GM18502 (cell line): ENCODE results near the gene UBL7.

ENCODE experiments used
- ATAC-seq: cut with Tn5 transposase; IDR thresholded peaks from one replicate; pipeline ENCODE4 v1.9.1; 2021; ENCODE audit warnings: mild to moderate bottlenecking; ENCODE audit not compliant: unreplicated experiment, poor library complexity

UBL7 gene

DNA sequence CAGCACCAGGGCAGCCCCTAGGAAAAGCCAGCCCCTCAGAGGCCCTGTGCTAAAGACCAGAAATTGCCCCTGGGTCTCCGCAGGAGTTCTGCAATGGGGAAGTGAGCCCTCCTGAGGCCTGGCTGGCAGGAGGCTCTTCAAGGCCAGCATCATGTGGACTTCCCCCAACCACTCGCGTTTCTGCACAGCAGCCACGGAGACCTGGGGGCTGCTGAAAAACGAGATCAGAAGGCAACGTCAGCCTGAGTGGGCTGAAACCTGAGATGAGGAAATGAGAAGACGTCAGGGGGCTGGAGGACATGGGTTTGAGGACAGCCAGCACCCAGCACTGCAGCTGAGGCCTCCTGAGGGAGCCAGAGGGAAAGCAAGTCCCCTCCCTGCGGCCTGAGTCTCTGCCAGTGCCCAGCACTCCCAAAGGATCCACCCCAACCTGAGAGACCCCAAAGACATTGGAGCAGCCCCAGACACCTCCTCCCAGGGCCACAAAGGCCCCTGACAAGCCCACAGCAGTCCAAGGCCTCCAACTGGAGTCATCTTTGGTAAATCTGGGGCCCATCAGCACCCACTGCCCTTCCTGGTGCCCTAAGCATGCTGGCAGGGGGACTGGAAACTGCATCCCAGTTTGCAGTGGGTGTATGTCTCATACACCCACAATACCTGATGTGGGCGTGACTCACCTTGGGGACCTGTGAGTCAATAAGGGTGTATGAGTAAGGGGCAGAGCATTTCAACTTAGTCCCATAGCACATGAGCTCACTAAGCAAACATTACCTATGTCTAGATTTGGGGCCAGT lies 64.3 kb downstream of the UBL7 start:
- peak; percentile 40 for ATAC-seq

DNA sequence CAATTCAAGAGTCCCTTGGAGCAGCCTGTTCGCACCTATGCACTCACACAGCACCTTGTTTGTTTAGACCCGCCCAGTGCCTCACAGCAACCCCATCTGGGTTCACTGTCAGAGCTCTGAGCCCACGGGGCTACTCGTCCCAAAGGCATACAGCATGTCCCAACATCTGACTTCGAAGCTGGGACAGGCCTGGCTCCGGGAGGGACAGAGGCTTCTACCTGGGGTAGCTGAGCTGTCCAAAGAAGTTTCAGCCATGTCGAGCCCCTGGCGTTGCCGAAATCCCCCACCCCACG lies 64.9 kb downstream of the UBL7 start:
- ATAC-seq = no peak
